HG03432 (cell line): Measurements from ENCODE around the gene CMC2.

Source experiments
- ATAC-seq: cut with Tn5 transposase; IDR thresholded peaks from one replicate; pipeline ENCODE4 v1.9.1; 2021; ENCODE audit warnings: mild to moderate bottlenecking, moderate library complexity; ENCODE audit not compliant: unreplicated experiment

The CMC2 gene

GRCh38 chr16:81006813-81007695 is at the start of gene CMC2, which contains the start of gene CENPN:
CMC2 (minus strand) TSS chr16:81006885; CDS start chr16:80997394, 9,491 bp downstream.
CENPN (plus strand) TSS chr16:81007214; CDS start chr16:81011940, 4,726 bp downstream.
- ATAC-seq = peak; percentile 90

DNA sequence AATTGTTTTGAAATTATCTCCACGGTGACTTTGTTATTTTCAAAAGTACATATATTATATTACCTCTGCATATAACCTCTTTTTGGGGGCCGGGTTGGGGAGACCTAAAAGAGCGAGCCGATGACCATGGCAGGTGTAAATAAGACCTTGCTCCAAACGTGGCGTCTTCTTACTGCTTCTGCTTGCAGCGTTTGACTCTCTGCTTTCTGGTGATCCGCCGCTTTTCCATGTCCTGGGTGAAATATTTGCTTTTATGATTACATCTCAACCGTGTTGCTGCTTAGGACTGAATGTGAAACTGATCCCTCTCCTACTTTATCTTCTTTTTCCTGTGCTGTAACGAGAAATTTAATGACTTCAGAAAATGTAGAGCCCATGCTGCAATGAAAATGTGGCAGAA is 47.1 kb upstream of the CMC2 start:
- no peak for ATAC-seq

- ATAC-seq = no peak
These were observed 36.1 kb upstream of the CMC2 start for GRCh38 chr16:81042821-81043220.

GRCh38 chr16:81041696-81042095 is 35.0 kb upstream of the CMC2 start:
- no peak for ATAC-seq

GRCh38 chr16:81040842-81041241 is 34.2 kb upstream of the CMC2 start:
- ATAC-seq = no peak

- no peak for ATAC-seq
These were observed 33.4 kb upstream of the CMC2 start for GRCh38 chr16:81040131-81040530.

DNA sequence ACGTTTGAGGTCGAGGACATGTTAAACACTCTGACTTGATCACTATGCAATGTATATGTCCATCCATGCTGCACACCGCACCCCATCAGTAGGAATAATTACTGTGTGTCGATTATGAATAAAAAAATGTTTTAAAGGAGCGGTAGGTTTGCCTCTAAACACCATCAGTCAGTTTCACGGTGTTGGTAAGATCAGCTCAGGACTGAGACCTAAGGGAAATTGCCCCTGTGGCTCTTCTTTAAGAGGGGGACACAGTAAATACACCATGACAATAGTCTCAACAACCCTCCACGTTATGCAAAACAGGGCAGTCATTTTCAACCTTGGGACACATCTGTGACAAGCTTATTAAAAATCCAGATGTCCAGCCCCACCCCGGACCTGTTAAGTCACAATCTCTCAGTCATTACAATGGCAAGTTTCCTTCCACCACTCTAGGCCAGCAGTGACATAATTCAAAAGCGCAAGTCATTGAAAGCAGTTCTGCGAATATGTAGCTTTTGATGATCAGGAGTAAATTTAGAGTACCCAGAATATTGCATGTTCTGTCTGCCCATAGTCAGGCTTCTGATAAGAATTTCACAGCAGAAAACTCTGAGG is 30.2 kb upstream of the CMC2 start:
- no peak for ATAC-seq

GRCh38 chr16:81035975-81036750 is 29.5 kb upstream of the CMC2 start:
- peak; percentile 60 for ATAC-seq

DNA sequence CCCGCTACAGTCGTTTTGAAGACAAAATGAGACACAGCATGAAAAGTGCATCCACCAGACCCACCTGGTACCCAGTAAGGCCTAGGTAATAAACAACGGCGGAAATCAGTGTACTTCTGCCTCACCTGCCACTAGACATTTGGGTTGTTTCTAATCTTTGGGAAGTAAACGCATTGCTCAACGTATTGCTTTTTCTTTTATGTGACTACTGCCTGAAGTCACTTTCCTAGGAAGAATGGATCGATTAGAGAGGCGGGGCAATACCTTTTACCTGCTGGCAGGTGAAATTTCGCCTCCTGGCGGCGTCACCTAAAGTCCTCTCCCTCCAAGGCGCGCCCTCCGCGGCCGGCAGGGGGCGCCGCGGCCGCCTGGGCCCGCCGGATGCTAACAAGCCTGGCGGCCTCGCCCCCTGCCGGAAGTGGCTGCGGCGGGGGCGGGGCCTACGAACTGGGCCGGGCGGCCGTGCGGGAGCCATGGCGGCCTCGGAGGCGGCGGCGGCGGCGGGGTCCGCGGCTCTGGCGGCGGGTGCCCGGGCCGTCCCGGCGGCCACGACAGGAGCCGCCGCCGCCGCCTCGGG is 28.8 kb upstream of the CMC2 start, which contains the start of gene ATMIN:
TSS of gene ATMIN (plus strand) at position 445 of the 577 bp plus-strand sequence. CDS start at position 474, 29 bp downstream.
- peak; percentile 93 for ATAC-seq

GRCh38 chr16:81029930-81030604 is 23.4 kb upstream of the CMC2 start:
- ATAC-seq = no peak

- no peak for ATAC-seq
These were observed 19.7 kb upstream of the CMC2 start for GRCh38 chr16:81026429-81026828.

GRCh38 chr16:81018496-81018895 is 11.8 kb upstream of the CMC2 start:
- no peak for ATAC-seq

GRCh38 chr16:81014672-81015071 is 8.0 kb upstream of the CMC2 start:
- no peak for ATAC-seq

GRCh38 chr16:81012974-81013373 is 6.3 kb upstream of the CMC2 start:
- no peak for ATAC-seq

DNA sequence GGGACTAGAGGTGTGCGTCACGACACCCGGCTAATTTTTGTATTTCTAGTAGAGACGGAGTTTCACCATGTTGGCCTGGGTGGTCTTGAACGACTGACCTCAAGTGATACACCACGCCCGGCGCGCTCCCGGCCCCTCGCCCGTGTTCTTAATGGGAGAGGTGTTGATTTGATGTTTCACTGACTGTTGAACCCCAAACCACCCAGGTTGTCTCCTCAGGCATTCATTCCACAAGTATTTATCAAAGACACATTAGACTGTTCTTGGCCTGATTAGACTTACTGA is 1.8 kb upstream of the CMC2 start:
- no peak for ATAC-seq

DNA sequence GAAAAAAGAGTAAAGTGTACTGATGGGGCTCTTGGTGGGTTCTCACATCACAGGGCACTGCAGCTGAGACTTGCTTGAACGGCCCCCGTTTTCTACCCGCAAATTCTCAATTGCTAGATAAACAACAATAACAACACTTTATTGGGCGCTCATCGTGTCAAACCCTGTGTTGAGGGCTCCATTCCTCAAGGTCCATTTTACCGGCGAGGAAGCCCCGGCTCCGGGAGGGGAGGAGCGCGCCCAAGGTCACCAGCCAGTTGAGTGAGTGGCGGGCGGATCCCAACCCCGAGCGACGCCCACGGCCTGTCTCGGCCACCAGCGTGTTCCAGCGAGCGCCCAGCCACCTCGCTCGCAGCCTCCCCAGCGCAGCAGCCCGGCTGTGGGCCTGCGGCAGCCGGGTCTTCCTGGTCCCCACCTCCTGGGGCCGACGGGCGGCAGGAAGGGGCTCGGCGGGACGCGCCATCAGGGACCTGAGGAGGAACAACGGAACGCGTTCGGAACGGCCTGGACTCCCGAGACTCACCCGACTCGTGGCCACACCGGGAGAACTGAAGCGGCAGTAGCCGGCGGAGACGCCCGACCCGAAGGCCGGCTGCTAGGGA is 373 bp downstream of the CMC2 start:
- ATAC-seq = peak; percentile 35

DNA sequence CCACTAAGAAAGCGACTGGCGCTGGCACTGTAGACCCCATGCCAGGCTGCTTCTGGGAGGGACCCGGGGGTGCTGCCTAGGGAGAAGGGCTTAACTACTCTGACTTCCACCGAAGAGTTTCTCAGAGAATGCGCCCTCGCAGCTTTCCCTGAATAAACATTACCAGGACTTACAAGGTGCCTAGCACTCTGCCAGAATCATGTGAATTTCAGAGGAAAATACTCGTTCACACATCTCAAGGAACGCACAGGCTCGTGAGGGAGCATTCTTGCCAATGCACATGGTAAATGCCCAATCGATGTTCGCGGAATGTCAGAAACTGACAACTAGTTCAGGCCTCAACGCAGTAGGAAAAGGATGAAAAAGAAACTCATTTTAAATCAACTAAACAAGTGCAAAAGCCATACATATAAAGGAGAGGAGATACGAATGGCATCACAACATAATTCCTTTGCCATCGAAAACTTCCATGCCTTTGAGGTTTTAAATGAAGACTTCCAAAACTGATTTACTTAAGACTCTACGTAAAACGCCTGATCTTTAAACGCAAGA is 999 bp downstream of the CMC2 start:
- no peak for ATAC-seq

- no peak for ATAC-seq
These were observed 1.9 kb downstream of the CMC2 start for GRCh38 chr16:81004646-81005353.
